ENCODE measurements around the gene GABRE. TPM values are rescaled to one million over a fixed set of nuclear protein-coding genes. Genes with fewer than 3 reads are reported as not detected.

Gene GABRE
- total RNA-seq, 1 experiment from 2014 or later, result not detected

DNA sequence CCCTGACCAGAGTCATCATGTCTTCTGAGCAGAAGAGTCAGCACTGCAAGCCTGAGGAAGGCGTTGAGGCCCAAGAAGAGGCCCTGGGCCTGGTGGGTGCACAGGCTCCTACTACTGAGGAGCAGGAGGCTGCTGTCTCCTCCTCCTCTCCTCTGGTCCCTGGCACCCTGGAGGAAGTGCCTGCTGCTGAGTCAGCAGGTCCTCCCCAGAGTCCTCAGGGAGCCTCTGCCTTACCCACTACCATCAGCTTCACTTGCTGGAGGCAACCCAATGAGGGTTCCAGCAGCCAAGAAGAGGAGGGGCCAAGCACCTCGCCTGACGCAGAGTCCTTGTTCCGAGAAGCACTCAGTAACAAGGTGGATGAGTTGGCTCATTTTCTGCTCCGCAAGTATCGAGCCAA lies 50.8 kb downstream of the GABRE start:
- TF ChIP-seq, protein P1, sequence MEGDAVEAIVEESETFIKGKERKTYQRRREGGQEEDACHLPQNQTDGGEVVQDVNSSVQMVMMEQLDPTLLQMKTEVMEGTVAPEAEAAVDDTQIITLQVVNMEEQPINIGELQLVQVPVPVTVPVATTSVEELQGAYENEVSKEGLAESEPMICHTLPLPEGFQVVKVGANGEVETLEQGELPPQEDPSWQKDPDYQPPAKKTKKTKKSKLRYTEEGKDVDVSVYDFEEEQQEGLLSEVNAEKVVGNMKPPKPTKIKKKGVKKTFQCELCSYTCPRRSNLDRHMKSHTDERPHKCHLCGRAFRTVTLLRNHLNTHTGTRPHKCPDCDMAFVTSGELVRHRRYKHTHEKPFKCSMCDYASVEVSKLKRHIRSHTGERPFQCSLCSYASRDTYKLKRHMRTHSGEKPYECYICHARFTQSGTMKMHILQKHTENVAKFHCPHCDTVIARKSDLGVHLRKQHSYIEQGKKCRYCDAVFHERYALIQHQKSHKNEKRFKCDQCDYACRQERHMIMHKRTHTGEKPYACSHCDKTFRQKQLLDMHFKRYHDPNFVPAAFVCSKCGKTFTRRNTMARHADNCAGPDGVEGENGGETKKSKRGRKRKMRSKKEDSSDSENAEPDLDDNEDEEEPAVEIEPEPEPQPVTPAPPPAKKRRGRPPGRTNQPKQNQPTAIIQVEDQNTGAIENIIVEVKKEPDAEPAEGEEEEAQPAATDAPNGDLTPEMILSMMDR (conservative IDR thresholded peaks at IDR 0.05; ENCODE audit: low read depth, low read length), result no peak
- TF ChIP-seq EZH2 (IDR thresholded peaks at IDR 0.05; ENCODE audit: low read length, unreplicated experiment), result no peak
- no peak for TF ChIP-seq EZH2phosphoT487 (IDR thresholded peaks at IDR 0.05; ENCODE audit: borderline replicate concordance, low read length)
- Histone ChIP-seq H3K79me2 (ENCODE audit: low read length) (no peaks in the 10 kb centered on the region), H3K36me3 (ENCODE audit: low read depth, low read length) (no peaks in the 10 kb centered on the region), H3K4me2 (ENCODE audit: low read length) (no peak overlapping the region), H3F3A (ENCODE audit: low read length, unreplicated experiment) (no peaks in the 10 kb centered on the region), H3K9ac (ENCODE audit: low read length) (no peak overlapping the region), H3K9me3 (ENCODE audit: low read length) (no peaks in the 10 kb centered on the region), H3K4me1 (ENCODE audit: insufficient read depth, low read length) (no peaks in the 10 kb centered on the region), H2AFZ (ENCODE audit: low read length) (no peak overlapping the region), H3K27me3 (ENCODE audit: low read length) (no peaks in the 10 kb centered on the region), H3K9me2 (replicated peaks; ENCODE audit: low read length) (no peaks in the 10 kb centered on the region), H3K4me3 (ENCODE audit: low read length) (no peak overlapping the region), H3K27ac (ENCODE audit: low read length) (no peak overlapping the region), H4K20me1 (ENCODE audit: low read length) (no peaks in the 10 kb centered on the region)
- no peak for ATAC-seq
- ChIA-PET POLR2A (ENCODE audit: unreplicated experiment) (no interaction called here), CTCF (no interaction called here)
- intact Hi-C loops (cut with micrococcal nuclease), result no loop called here
- BruUV-seq (replicated peaks), result no TSS peak
- DNase-seq, result no peak

DNA sequence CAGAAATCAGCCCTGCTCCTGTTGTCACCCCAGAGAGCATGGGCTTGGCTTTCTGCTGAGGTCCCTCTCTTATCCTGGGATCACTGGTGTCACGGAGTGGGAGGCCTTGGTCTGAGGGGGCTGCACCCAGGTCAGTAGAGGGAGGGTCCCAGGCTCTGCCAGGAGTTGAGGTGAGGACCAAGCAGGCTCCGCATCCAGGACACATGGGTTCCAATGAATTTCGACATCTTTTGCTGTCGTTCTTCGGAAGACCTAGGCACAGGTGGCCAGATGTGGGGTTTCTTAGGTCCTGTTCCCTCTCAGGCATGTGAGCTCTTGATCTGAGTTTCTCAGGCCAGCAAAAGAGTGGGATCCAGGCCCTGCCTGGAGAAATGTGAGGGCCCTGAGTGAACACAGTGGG lies 51.8 kb downstream of the GABRE start:
- Histone ChIP-seq H3K4me3 (ENCODE audit: low read length) (no peak overlapping the region), H4K20me1 (ENCODE audit: low read length) (no peaks in the 10 kb centered on the region), H3K27ac (ENCODE audit: low read length) (no peak overlapping the region), H3K4me1 (ENCODE audit: insufficient read depth, low read length) (no peaks in the 10 kb centered on the region), H3K36me3 (ENCODE audit: low read depth, low read length) (no peaks in the 10 kb centered on the region), H3K9me3 (ENCODE audit: low read length) (no peaks in the 10 kb centered on the region), H2AFZ (ENCODE audit: low read length) (no peak overlapping the region), H3K79me2 (ENCODE audit: low read length) (no peaks in the 10 kb centered on the region), H3K4me2 (ENCODE audit: low read length) (no peak overlapping the region), H3K27me3 (ENCODE audit: low read length) (no peaks in the 10 kb centered on the region), H3F3A (ENCODE audit: low read length, unreplicated experiment) (no peaks in the 10 kb centered on the region), H3K9me2 (replicated peaks; ENCODE audit: low read length) (no peaks in the 10 kb centered on the region), H3K9ac (ENCODE audit: low read length) (no peak overlapping the region)
- ChIA-PET CTCF (no interaction called here), POLR2A (ENCODE audit: unreplicated experiment) (no interaction called here)
- no TSS peak for BruUV-seq (replicated peaks)
- DNase-seq (no peak), ATAC-seq (no peak)
- TF ChIP-seq EZH2 (IDR thresholded peaks at IDR 0.05; ENCODE audit: low read length, unreplicated experiment) (no peak), EZH2phosphoT487 (IDR thresholded peaks at IDR 0.05; ENCODE audit: borderline replicate concordance, low read length) (no peak)
- TF ChIP-seq, protein P1 (conservative IDR thresholded peaks at IDR 0.05; ENCODE audit: low read depth, low read length), result no peak
- intact Hi-C loops (cut with micrococcal nuclease), result no loop called here

DNA sequence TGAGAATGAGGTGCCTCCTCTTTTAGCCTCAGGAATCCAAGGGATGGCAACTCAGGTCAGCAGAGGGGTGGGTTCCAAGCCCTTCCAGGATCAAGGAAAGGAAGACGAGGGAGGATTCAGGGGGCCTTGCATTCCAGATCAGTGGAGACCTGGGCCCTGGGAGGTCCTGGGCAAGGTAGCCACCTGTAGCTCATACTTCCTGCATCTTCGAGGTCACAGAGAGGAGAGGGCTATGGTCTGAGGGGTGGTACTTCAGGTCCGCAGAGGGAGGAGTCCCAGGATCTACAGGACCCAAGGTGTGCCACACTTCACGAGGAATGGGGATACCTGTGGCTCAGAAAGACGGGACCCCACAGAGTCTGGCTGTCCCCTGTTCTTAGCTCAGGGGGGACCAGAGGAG lies 52.6 kb downstream of the GABRE start:
- TF ChIP-seq, protein P1 (conservative IDR thresholded peaks at IDR 0.05; ENCODE audit: low read depth, low read length), result no peak
- TF ChIP-seq EZH2phosphoT487 (IDR thresholded peaks at IDR 0.05; ENCODE audit: borderline replicate concordance, low read length) (no peak), EZH2 (IDR thresholded peaks at IDR 0.05; ENCODE audit: low read length, unreplicated experiment) (no peak)
- ChIA-PET CTCF (no interaction called here), POLR2A (ENCODE audit: unreplicated experiment) (no interaction called here)
- H3K9ac ChIP-seq (ENCODE audit: low read length), result no peak overlapping the region
- H3K27ac ChIP-seq (ENCODE audit: low read length), result no peak overlapping the region
- intact Hi-C loops (cut with micrococcal nuclease), result no loop called here
- ATAC-seq (no peak), DNase-seq (no peak)
- H2AFZ ChIP-seq (ENCODE audit: low read length), result no peak overlapping the region
- H3K9me2 ChIP-seq (replicated peaks; ENCODE audit: low read length), result no peaks in the 10 kb centered on the region
- H3K4me2 ChIP-seq (ENCODE audit: low read length), result no peak overlapping the region
- H3K9me3 ChIP-seq (ENCODE audit: low read length), result no peaks in the 10 kb centered on the region
- no peaks in the 10 kb centered on the region for H3F3A ChIP-seq (ENCODE audit: low read length, unreplicated experiment)
- H3K4me1 ChIP-seq (ENCODE audit: insufficient read depth, low read length), result no peaks in the 10 kb centered on the region
- no peaks in the 10 kb centered on the region for H3K79me2 ChIP-seq (ENCODE audit: low read length)
- H4K20me1 ChIP-seq (ENCODE audit: low read length), result no peaks in the 10 kb centered on the region
- BruUV-seq (replicated peaks), result no TSS peak
- no peak overlapping the region for H3K4me3 ChIP-seq (ENCODE audit: low read length)
- no peaks in the 10 kb centered on the region for H3K27me3 ChIP-seq (ENCODE audit: low read length)
- no peaks in the 10 kb centered on the region for H3K36me3 ChIP-seq (ENCODE audit: low read depth, low read length)
